Colonic mucosa (tissue), 4 donors: ENCODE data around the gene RNASE13. TPM values are rescaled to one million over a fixed set of nuclear protein-coding genes. Genes with fewer than 3 reads are reported as not detected.

Experiments
- DNase-seq: peaks from one replicate; pipeline ENCODE4 v3.0.0-alpha.2; 2020
- H3K27ac ChIP-seq: fragments of 200-600 bp; one replicate; pipeline ENCODE4 v1.8.0; 2021
- H3K27me3 ChIP-seq: fragments of 200-600 bp; one replicate; pipeline ENCODE4 v1.8.0; 2021
- H3K36me3 ChIP-seq: fragments of 200-600 bp; one replicate; pipeline ENCODE4 v1.8.0; 2021
- H3K4me1 ChIP-seq: fragments of 200-600 bp; one replicate; pipeline ENCODE4 v1.8.0; 2021; ENCODE audit warnings: mild to moderate bottlenecking
- H3K4me3 ChIP-seq: fragments of 200-600 bp; one replicate; pipeline ENCODE4 v1.8.0; 2021
- H3K9ac ChIP-seq, 2 donors: one replicate each; pipeline ENCODE4 v1.7.0; 2013; ENCODE audit warnings: control low read depth in 2 of 2, low read depth in 2 of 2, low read length in 2 of 2
- H3K9me3 ChIP-seq: fragments of 200-600 bp; one replicate; pipeline ENCODE4 v1.8.0; 2021
- intact Hi-C: fragments of 100-400 bp; cut with DNase I; formaldehyde crosslinking; loops from one replicate; pipeline ENCODE4 v1.14.1; 2022
- total RNA-seq, 2 donors: library from RNA; stranded (reverse); fragmentation: NEBNext Ultra II Directional in 1 of 2; extraction: Animal tissue kit (Norgen Biotek cat#: 25700) in 1 of 2; gene quantifications; one replicate each; pipeline ENCODE4 v1.2.1, GENCODE V29; 2021
- TF ChIP-seq, protein P1 (sequence below): fragments of 200-600 bp; IDR thresholded peaks from one replicate; pipeline ENCODE4 v1.8.0; 2022; ENCODE audit warnings: antibody characterized with exemption, mild to moderate bottlenecking
- donor health status: healthy.
- donor health status: DM: no; HTN: no; CAD: no.
- donor health status: DM: no; HTN: no; CAD: no.

The RNASE13 gene
- total RNA-seq, 2 donors from 2014 or later, result not detected

DNA sequence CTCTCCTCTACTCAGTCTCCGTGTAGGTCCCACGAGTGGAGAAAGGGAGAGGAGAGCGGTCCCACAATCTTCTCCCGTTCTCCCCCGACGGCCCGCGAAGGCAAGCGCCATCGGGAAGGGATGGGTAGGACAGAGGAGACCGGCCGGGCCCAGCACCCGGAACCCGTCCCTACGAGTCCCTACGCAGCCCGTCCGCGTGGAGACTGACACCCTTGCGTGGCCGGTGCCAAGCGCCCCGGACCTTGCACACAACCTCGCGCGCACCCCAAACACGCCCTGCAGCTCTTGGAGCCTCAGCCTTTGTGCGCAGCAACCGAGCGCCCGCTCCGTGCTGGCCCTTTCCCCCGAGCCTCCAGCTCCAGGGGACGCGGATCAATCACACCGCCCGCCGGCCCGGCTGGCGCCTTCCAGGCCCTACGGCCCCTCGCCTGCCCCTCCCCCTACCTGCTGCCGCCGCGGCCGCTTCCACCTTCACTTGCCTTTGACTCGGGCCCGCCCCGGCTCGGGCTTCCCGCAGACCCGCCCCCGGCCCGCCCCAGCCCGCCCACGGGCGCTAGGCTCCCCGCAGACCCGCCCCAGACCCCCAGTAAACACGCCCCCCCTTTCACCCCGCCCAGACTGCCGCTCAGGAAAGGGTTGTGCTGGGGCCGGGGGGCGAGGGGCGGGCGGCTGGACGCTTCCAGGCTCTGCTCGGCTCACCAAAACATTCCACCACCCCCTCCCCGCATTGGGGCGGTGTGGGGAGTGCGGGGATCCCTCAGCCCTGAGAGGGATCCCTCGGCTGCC lies 9.8 kb downstream of the RNASE13 start, which contains the start of gene NDRG2:
Gene NDRG2 (minus strand): TSS at position 477 of the 786 bp plus-strand sequence. CDS start 1,746 bp downstream, outside the sequence.
- Histone ChIP-seq H3K36me3 (no peaks in the 10 kb centered on the region), H3K27ac (peak within 1 kb of the TSS; percentile 73), H3K4me1 (no peaks in the 10 kb centered on the region), H3K27me3 (no peaks in the 10 kb centered on the region), H3K9ac (peak within 1 kb of the TSS; percentile 83 to 94), H3K4me3 (peak within 1 kb of the TSS; percentile 86), H3K9me3 (no peaks in the 10 kb centered on the region)
- TF ChIP-seq, protein P1, sequence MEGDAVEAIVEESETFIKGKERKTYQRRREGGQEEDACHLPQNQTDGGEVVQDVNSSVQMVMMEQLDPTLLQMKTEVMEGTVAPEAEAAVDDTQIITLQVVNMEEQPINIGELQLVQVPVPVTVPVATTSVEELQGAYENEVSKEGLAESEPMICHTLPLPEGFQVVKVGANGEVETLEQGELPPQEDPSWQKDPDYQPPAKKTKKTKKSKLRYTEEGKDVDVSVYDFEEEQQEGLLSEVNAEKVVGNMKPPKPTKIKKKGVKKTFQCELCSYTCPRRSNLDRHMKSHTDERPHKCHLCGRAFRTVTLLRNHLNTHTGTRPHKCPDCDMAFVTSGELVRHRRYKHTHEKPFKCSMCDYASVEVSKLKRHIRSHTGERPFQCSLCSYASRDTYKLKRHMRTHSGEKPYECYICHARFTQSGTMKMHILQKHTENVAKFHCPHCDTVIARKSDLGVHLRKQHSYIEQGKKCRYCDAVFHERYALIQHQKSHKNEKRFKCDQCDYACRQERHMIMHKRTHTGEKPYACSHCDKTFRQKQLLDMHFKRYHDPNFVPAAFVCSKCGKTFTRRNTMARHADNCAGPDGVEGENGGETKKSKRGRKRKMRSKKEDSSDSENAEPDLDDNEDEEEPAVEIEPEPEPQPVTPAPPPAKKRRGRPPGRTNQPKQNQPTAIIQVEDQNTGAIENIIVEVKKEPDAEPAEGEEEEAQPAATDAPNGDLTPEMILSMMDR, result no peak
- peak; percentile 91 for DNase-seq
- intact Hi-C loops, result no loop called here

DNA sequence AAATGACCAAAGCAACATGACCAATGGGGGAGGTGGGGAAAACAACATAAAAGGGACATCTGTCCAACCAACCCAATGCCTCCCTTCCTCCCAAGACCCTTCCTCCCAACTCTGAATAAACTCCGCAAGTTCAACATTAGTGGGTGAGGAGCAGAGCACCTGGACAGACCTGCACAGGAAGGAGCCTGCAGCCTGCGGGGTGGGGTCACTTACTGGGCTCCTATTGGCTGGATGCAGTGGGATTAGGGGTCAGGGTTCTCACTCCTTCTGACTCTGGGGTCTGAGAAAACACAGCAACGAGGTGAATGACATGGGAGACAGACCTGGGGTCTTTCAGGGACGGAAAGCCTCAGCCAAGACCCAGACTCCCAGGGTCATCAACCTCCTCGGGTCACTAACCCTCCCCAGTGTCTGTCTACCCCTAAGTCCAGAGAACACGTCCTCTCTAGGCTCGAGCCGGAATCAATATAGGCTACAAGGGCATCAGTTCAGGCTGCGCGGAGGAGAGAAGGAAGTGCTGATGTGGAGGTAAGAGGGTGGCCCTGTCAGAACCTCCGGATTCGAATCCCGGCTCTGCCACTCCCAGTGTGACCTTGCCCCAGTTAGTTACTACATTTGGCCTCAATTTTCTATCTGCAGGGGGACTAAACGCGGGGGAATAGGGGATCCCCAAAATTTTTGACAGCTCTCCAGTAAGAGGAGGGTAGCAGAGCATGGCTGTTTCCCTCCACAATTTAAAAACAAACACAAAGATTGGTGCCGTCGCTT lies 10.6 kb downstream of the RNASE13 start:
- DNase-seq, result peak; percentile 57
- Histone ChIP-seq H3K4me1 (no peaks in the 10 kb centered on the region), H3K4me3 (peak overlapping the region; percentile 86), H3K9ac (peak overlapping the region; percentile 83 to 94), H3K27me3 (no peaks in the 10 kb centered on the region), H3K36me3 (no peaks in the 10 kb centered on the region), H3K9me3 (no peaks in the 10 kb centered on the region), H3K27ac (peak overlapping the region; percentile 73)
- TF ChIP-seq, protein P1, result no peak
- intact Hi-C loops, result no loop called here

DNA sequence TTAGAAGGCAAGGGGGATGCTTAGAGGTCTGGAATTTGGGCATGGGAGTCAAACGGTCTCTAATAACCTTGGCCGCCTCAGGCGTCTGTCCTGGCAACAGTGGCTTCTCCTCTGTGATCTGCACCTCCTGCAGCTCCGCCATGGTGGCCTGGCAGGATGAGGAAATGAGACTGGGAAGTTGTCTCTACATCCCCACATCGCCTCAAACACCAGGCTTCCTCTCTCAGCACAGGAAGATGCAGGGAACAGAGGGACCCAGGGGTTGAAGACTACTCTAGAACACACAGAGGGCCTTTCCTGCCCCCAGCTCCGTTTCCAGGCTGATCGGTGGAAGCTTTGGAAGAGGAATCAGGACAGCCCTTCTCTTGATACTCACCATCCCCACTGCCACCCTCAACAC lies 11.4 kb downstream of the RNASE13 start:
- no peak overlapping the region for H3K27ac ChIP-seq

DNA sequence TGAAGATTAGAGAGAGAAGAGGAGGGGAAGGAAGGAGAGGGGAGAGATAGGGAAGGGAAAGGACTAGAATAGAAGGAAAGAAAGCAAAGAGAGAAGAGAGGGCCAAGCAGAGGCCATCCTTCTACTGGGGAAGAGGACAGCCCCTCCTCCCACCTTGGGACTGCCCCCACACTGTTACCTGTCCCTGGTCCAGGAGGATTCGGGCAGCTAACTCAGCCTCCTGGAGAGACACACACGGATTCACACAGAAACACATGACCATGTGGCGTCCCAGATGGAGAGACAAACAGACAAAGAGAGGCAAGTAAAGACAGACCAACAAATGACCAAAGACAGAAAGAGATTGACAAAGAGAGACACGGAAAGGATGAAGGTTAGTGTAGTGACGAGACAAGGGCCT lies 11.9 kb downstream of the RNASE13 start:
- no peak overlapping the region for H3K27ac ChIP-seq
- TF ChIP-seq, protein P1, result no peak
- no peaks in the 10 kb centered on the region for H3K36me3 ChIP-seq
- no peak for DNase-seq
- H3K4me1 ChIP-seq, result no peaks in the 10 kb centered on the region
- H3K27me3 ChIP-seq, result no peaks in the 10 kb centered on the region
- intact Hi-C loops, result no loop called here
- no peak overlapping the region for H3K4me3 ChIP-seq
- H3K9me3 ChIP-seq, result no peaks in the 10 kb centered on the region
- H3K9ac ChIP-seq, result peak overlapping the region in 1 of 2 donors; percentile 94

More for the DNA sequence above, 11.4 kb downstream of the RNASE13 start:
- no peaks in the 10 kb centered on the region for H3K4me1 ChIP-seq
- DNase-seq, result no peak
- no peak overlapping the region for H3K4me3 ChIP-seq
- H3K9ac ChIP-seq, result peak overlapping the region in 1 of 2 donors; percentile 94
- H3K36me3 ChIP-seq, result no peaks in the 10 kb centered on the region
- TF ChIP-seq, protein P1, result no peak
- H3K9me3 ChIP-seq, result no peaks in the 10 kb centered on the region
- intact Hi-C loops, result no loop called here
- H3K27me3 ChIP-seq, result no peaks in the 10 kb centered on the region

DNA sequence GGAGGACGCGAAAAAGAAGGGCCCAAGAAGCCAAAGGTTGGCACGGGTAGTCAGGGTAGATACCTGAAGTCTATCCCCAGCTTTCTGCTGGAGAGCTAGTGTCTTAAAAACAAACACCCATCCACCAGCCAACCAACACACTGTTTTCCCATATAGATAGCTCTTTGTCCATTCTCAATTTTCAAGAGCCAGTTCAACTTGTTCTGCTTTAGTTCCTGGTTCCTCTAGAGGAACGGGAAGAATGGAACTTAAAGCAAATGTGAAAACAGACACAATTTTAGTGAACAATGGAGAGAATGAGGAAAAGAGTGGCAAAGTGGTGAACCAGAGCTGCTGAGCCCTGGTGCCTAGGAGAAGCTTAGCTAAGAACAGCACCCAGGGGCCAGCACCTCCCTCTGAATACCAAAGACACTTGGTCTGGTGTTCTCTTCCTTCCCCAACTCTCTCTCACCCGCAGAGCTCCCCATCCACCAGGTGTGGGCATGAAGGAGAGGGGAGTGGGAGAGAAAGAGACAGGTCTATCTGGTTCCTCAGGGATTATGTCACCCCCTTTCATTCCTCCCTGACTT lies 13.5 kb downstream of the RNASE13 start:
- Histone ChIP-seq H3K27me3 (no peaks in the 10 kb centered on the region), H3K4me1 (no peaks in the 10 kb centered on the region), H3K27ac (no peak overlapping the region), H3K9me3 (no peaks in the 10 kb centered on the region), H3K9ac (no peak overlapping the region), H3K36me3 (peaks cover 4% of the 10 kb centered on the region), H3K4me3 (no peak overlapping the region)
- intact Hi-C loops, result no loop called here
- TF ChIP-seq, protein P1, result no peak
- DNase-seq, result no peak
